Neural progenitor cell (in vitro differentiated cells): ENCODE measurements around the gene KIAA1217.
"Not testable (repeated sequence)": the region's sequence is repeated elsewhere in the genome, so short reads cannot be mapped to it uniquely, and the experiment has no call there.

Source experiments
- EZH2 ChIP-seq: fragments of 200-600 bp; sonication (generic); IDR thresholded peaks from 2 replicates; pipeline ENCODE4 v1.6.1; 2017; ENCODE audit warnings: antibody characterized with exemption, mild to moderate bottlenecking, moderate library complexity
- EZH2phosphoT487 ChIP-seq: fragments of 200-600 bp; sonication (generic); IDR thresholded peaks from 2 replicates; pipeline ENCODE4 v1.6.1; 2017; ENCODE audit warnings: antibody characterized with exemption
- TF ChIP-seq, protein P1 (sequence below): fragments of 200-600 bp; sonication (generic); IDR thresholded peaks from 2 replicates; pipeline ENCODE4 v1.5.1; 2017; ENCODE audit warnings: antibody characterized with exemption, mild to moderate bottlenecking

DNA sequence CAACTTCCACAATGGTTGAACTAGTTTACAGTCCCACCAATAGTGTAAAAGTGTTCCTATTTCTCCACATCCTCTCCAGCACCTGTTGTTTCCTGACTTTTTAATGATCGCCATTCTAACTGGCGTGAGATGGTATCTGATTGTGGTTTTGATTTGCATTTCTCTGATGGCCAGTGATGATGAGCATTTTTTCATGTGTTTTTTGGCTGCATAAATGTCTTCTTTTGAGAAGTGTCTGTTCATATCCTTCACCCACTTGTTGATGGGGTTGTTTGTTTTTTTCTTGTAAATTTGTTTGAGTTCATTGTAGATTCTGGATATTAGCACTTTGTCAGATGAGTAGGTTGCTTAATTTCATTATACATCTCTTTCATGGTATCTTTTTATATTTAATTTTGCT is 237.0 kb downstream of the KIAA1217 start:
- not testable (repeated sequence) for TF ChIP-seq EZH2, EZH2phosphoT487
- TF ChIP-seq, protein P1, sequence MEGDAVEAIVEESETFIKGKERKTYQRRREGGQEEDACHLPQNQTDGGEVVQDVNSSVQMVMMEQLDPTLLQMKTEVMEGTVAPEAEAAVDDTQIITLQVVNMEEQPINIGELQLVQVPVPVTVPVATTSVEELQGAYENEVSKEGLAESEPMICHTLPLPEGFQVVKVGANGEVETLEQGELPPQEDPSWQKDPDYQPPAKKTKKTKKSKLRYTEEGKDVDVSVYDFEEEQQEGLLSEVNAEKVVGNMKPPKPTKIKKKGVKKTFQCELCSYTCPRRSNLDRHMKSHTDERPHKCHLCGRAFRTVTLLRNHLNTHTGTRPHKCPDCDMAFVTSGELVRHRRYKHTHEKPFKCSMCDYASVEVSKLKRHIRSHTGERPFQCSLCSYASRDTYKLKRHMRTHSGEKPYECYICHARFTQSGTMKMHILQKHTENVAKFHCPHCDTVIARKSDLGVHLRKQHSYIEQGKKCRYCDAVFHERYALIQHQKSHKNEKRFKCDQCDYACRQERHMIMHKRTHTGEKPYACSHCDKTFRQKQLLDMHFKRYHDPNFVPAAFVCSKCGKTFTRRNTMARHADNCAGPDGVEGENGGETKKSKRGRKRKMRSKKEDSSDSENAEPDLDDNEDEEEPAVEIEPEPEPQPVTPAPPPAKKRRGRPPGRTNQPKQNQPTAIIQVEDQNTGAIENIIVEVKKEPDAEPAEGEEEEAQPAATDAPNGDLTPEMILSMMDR = not testable (repeated sequence)
